Measurements from ENCODE around the gene NUFIP2.
"Not testable (repeated sequence)": the region's sequence is repeated elsewhere in the genome, so short reads cannot be mapped to it uniquely, and the experiment has no call there.

The NUFIP2 gene

GRCh38 chr17:29293890-29294579 lies at the start of gene NUFIP2:
Gene NUFIP2, minus strand, starts transcription at chr17:29294148. Its CDS starts 89 bp downstream, at chr17:29294059.
- Mint-ChIP-seq H3K4me3 (peak within 1 kb of the TSS; percentile 100), H3K36me3 (ENCODE audit: low read depth) (peaks cover 33% of the 10 kb centered on the region), H3K27ac (peak within 1 kb of the TSS; percentile 99), H3K9me3 (no peaks in the 10 kb centered on the region), H3K27me3 (peaks cover 6% of the 10 kb centered on the region), H3K4me1 (peaks cover 41% of the 10 kb centered on the region)
- ATAC-seq (peak; percentile 95), DNase-seq (peak; percentile 99)

- no peak overlapping the region for H3K4me3 Mint-ChIP-seq
- ATAC-seq (no peak), DNase-seq (no peak)
- H3K36me3 Mint-ChIP-seq (ENCODE audit: low read depth): no peaks in the 10 kb centered on the region
- no peak overlapping the region for H3K27ac Mint-ChIP-seq
- peaks cover 6% of the 10 kb centered on the region for H3K27me3 Mint-ChIP-seq
- H3K9me3 Mint-ChIP-seq: no peaks in the 10 kb centered on the region
- H3K4me1 Mint-ChIP-seq: no peaks in the 10 kb centered on the region
Measured at GRCh38 chr17:29342158-29342765, 48.3 kb upstream of the NUFIP2 start.

- no peaks in the 10 kb centered on the region for H3K4me1 Mint-ChIP-seq
- H3K4me3 Mint-ChIP-seq: no peak overlapping the region
- peaks cover 6% of the 10 kb centered on the region for H3K27me3 Mint-ChIP-seq
- no peak overlapping the region for H3K27ac Mint-ChIP-seq
- DNase-seq (no peak), ATAC-seq (no peak)
- no peaks in the 10 kb centered on the region for H3K9me3 Mint-ChIP-seq
- no peaks in the 10 kb centered on the region for H3K36me3 Mint-ChIP-seq (ENCODE audit: low read depth)
Measured at GRCh38 chr17:29341726-29342125, 47.8 kb upstream of the NUFIP2 start.

GRCh38 chr17:29339016-29339415 lies 45.1 kb upstream of the NUFIP2 start:
- not testable (repeated sequence) for ATAC-seq; H3K36me3 Mint-ChIP-seq (ENCODE audit: low read depth); H3K4me1 Mint-ChIP-seq; H3K27ac Mint-ChIP-seq; H3K9me3 Mint-ChIP-seq; H3K27me3 Mint-ChIP-seq; H3K4me3 Mint-ChIP-seq; DNase-seq

DNA sequence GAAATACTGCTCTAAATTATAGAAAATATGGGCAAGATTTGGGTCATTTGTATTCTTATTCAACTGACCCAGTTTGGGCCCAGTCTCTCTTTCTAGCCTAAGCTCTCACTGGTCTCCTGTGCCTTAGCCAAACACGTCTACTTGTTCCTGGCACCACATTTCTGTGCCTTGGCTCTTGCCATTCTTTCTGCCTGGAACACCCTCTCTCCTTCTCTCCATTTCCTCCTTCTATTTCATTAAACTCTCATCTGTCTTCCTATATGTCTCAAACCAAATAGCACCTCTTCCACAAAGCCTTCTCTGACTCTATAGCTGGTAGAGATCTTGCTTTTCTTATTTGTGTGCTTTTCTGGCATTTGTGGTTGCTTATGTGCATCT lies 37.7 kb upstream of the NUFIP2 start:
- H3K4me3 Mint-ChIP-seq: no peak overlapping the region
- H3K27me3 Mint-ChIP-seq: peaks cover 1% of the 10 kb centered on the region
- ATAC-seq (no peak), DNase-seq (no peak)
- H3K9me3 Mint-ChIP-seq: no peaks in the 10 kb centered on the region
- no peak overlapping the region for H3K27ac Mint-ChIP-seq
- no peaks in the 10 kb centered on the region for H3K36me3 Mint-ChIP-seq (ENCODE audit: low read depth)
- H3K4me1 Mint-ChIP-seq: no peaks in the 10 kb centered on the region

- peaks cover 1% of the 10 kb centered on the region for H3K27me3 Mint-ChIP-seq
- H3K27ac Mint-ChIP-seq: no peak overlapping the region
- ATAC-seq: no peak
- H3K9me3 Mint-ChIP-seq: no peaks in the 10 kb centered on the region
- H3K36me3 Mint-ChIP-seq (ENCODE audit: low read depth): no peaks in the 10 kb centered on the region
- no peak overlapping the region for H3K4me3 Mint-ChIP-seq
- H3K4me1 Mint-ChIP-seq: no peaks in the 10 kb centered on the region
- no peak for DNase-seq
Measured at GRCh38 chr17:29331075-29331707, 37.2 kb upstream of the NUFIP2 start.

GRCh38 chr17:29327412-29327811 lies 33.5 kb upstream of the NUFIP2 start:
- no peak overlapping the region for H3K27ac Mint-ChIP-seq
- ATAC-seq (no peak), DNase-seq (no peak)
- no peaks in the 10 kb centered on the region for H3K4me1 Mint-ChIP-seq
- H3K36me3 Mint-ChIP-seq (ENCODE audit: low read depth): no peaks in the 10 kb centered on the region
- H3K27me3 Mint-ChIP-seq: peaks cover 1% of the 10 kb centered on the region
- no peak overlapping the region for H3K4me3 Mint-ChIP-seq
- H3K9me3 Mint-ChIP-seq: no peaks in the 10 kb centered on the region

DNA sequence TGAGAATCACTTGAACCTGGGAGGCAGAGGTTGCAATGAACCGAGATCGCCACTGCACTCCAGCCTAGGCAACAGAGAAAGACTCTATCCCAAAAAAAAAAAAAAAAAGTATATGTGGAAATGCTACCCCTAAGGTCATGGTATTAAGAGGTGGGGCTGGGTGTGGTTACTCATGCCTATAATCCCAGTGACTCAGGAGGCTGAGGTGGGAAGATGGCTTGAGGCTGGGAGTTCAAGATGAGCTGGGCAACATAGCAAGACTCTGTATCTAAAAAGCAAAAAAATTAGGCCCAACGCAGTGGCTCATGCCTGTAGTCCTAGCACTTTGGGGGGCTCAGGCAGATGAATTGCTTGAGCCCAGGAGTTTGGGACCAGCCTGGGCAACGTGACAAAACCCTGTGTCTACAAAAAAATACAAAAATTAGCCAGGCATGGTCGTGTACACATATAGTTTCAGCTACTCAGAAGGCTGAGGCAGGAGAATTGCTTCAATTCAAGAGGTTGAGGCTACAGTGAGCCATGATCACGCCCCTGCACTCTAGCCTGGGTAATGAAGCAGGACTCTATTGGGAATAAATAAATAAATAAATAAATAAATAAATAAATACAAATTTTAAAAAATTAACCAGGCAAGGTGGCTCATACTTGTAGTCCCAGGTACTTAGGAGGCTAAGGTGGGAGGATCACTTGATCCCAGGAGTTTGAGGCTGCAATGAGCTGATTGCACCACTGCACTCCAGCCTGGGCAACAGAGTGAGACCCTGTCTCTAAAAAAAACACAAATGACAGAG lies 32.3 kb upstream of the NUFIP2 start:
- no peaks in the 10 kb centered on the region for H3K4me1 Mint-ChIP-seq

DNA sequence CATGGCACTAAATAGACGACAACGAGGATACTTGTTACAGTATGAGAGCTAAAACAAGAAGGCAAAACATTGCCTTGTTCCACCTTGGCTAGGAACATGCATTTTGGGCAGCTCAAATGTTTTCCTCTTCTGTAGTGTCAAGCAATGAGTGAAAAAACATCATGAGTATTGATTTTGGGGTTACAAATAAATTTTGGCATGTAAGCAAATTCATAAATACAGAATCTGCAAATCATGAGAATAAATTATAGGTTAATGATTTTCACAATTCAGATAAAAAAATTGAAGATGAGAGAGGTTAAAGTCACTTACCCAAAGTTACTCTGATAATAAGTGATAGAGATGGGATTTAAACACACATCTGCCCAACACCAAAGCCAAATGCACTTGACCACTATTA lies 28.4 kb upstream of the NUFIP2 start:
- no peaks in the 10 kb centered on the region for H3K9me3 Mint-ChIP-seq
- ATAC-seq (no peak), DNase-seq (no peak)
- H3K36me3 Mint-ChIP-seq (ENCODE audit: low read depth): no peaks in the 10 kb centered on the region
- H3K27ac Mint-ChIP-seq: no peak overlapping the region
- no peaks in the 10 kb centered on the region for H3K27me3 Mint-ChIP-seq
- H3K4me1 Mint-ChIP-seq: no peaks in the 10 kb centered on the region
- no peak overlapping the region for H3K4me3 Mint-ChIP-seq

More for the DNA sequence above, 32.3 kb upstream of the NUFIP2 start:
- Mint-ChIP-seq H3K9me3 (no peaks in the 10 kb centered on the region), H3K27ac (no peak overlapping the region), H3K27me3 (peaks cover 1% of the 10 kb centered on the region), H3K4me3 (no peak overlapping the region), H3K36me3 (ENCODE audit: low read depth) (no peaks in the 10 kb centered on the region)
- no peak for ATAC-seq
- DNase-seq: no peak

- H3K27me3 Mint-ChIP-seq: no peaks in the 10 kb centered on the region
- DNase-seq: no peak
Measured at GRCh38 chr17:29303386-29303785, 9.4 kb upstream of the NUFIP2 start.

GRCh38 chr17:29299031-29299430 lies 5.1 kb upstream of the NUFIP2 start:
- H3K9me3 Mint-ChIP-seq: no peaks in the 10 kb centered on the region
- H3K4me1 Mint-ChIP-seq: peaks cover 19% of the 10 kb centered on the region
- H3K27me3 Mint-ChIP-seq: peaks cover 2% of the 10 kb centered on the region
- H3K4me3 Mint-ChIP-seq: no peak overlapping the region
- H3K27ac Mint-ChIP-seq: no peak overlapping the region
- no peak for DNase-seq
- H3K36me3 Mint-ChIP-seq (ENCODE audit: low read depth): no peaks in the 10 kb centered on the region
- no peak for ATAC-seq

More at GRCh38 chr17:29303386-29303785, 9.4 kb upstream of the NUFIP2 start:
- H3K27ac Mint-ChIP-seq: no peak overlapping the region
- no peaks in the 10 kb centered on the region for H3K9me3 Mint-ChIP-seq
- H3K4me3 Mint-ChIP-seq: no peak overlapping the region
- peaks cover 8% of the 10 kb centered on the region for H3K4me1 Mint-ChIP-seq
- no peaks in the 10 kb centered on the region for H3K36me3 Mint-ChIP-seq (ENCODE audit: low read depth)
- ATAC-seq: no peak

DNA sequence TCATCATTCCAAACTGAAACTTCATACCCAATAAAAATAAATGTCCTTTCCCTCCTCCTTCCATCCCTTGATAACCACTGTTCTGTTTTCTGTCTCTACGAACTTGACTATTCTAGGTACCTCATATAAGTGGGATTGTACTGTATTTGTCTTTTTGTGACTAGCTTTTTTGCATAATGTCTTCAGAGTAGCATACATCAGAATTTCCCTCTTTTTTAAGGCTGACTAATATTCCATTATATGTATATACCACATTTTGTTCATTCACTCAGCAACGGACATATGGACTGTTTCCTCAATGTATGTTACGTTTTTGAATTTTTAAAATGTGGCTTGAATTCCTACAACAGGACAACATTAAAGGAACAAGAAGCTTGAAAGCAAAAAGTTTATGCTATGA lies 1.5 kb upstream of the NUFIP2 start:
- Mint-ChIP-seq H3K4me3 (peak overlapping the region; percentile 42), H3K27me3 (peaks cover 6% of the 10 kb centered on the region), H3K4me1 (peaks cover 35% of the 10 kb centered on the region), H3K36me3 (ENCODE audit: low read depth) (peaks cover 19% of the 10 kb centered on the region), H3K27ac (peak overlapping the region; percentile 99), H3K9me3 (no peaks in the 10 kb centered on the region)
- no peak for ATAC-seq
- no peak for DNase-seq

DNA sequence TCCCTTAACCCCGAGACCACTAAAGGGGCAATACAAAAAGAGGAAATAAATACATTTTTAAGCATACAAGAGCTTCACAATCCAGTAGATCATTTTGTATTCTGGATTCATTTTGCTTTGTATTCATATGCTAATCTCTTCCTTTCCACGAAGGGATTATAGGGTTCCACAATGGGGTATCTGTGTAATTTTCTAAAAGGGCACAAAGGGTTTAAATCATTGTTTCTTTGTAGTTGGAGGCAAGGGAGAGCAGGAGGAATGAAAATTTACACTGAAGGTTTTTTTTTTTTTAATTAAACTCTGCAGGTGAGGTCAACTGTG lies 592 bp upstream of the NUFIP2 start:
- Mint-ChIP-seq H3K36me3 (ENCODE audit: low read depth) (peaks cover 28% of the 10 kb centered on the region), H3K4me1 (peaks cover 36% of the 10 kb centered on the region), H3K9me3 (no peaks in the 10 kb centered on the region), H3K27ac (peak overlapping the region; percentile 99), H3K4me3 (peak overlapping the region; percentile 100), H3K27me3 (peaks cover 6% of the 10 kb centered on the region)
- no peak for ATAC-seq
- DNase-seq: no peak

- ATAC-seq: peak; percentile 37
- peak; percentile 70 for DNase-seq
- Mint-ChIP-seq H3K27ac (peak overlapping the region; percentile 99), H3K36me3 (ENCODE audit: low read depth) (peaks cover 40% of the 10 kb centered on the region), H3K27me3 (peaks cover 6% of the 10 kb centered on the region), H3K4me3 (peak overlapping the region; percentile 100), H3K9me3 (no peaks in the 10 kb centered on the region), H3K4me1 (peaks cover 49% of the 10 kb centered on the region)
Measured at GRCh38 chr17:29292992-29293889, 707 bp downstream of the NUFIP2 start.
